Stomach (tissue), 9 donors: Measurements from ENCODE around the gene TENM4. TPM values are rescaled to one million over a fixed set of nuclear protein-coding genes. Genes with fewer than 3 reads are reported as not detected.

Experiments used
- DNase-seq, 2 donors: peaks; one replicate each; pipeline versions ENCODE4 v3.0.0 to v3.0.0-alpha.2; 2013 to 2019
- H3K27ac ChIP-seq, 5 donors: fragments of 200-600 bp in 4 of 5; sonication (generic) in 4 of 5; one replicate each; pipeline ENCODE4 v1.5.1; 2013 to 2019; ENCODE audit warnings: mild to moderate bottlenecking in 1 of 5, moderate library complexity in 1 of 5
- H3K27me3 ChIP-seq, 3 donors: fragments of 200-600 bp; sonication (generic); one replicate each; pipeline ENCODE4 v1.5.1; 2017 to 2019; ENCODE audit warnings: mixed run types in 1 of 3
- H3K36me3 ChIP-seq, 4 donors: fragments of 200-600 bp; sonication (generic); 1 replicate in 3 of 4; 2 replicates in 1 of 4; pipeline ENCODE4 v1.5.1; 2016 to 2019
- H3K4me1 ChIP-seq, 4 donors: fragments of 200-600 bp; sonication (generic); one replicate each; pipeline ENCODE4 v1.5.1; 2016 to 2019
- H3K4me3 ChIP-seq, 4 donors: fragments of 200-600 bp; sonication (generic) in 3 of 4; one replicate each; pipeline ENCODE4 v1.5.1; 2016 to 2019; ENCODE audit warnings: mild to moderate bottlenecking in 1 of 4
- H3K9me3 ChIP-seq, 4 donors: fragments of 200-600 bp; sonication (generic); one replicate each; pipeline ENCODE4 v1.5.1; 2016 to 2019
- CTCF ChIP-seq, 7 experiments: fragments of 450-650 bp in 4 of 7; fragments of 200-600 bp in 3 of 7; sonication (generic) in 3 of 7; IDR thresholded peaks; one replicate each; pipeline ENCODE4 v1.5.1; 2016 to 2019; ENCODE audit warnings: antibody characterized with exemption in 7 of 7, control low read depth in 2 of 7, mild to moderate bottlenecking in 1 of 7
- EP300 ChIP-seq: sonication (generic); formaldehyde crosslinking; IDR thresholded peaks from one replicate; pipeline ENCODE4 v1.6.1; 2017; ENCODE audit warnings: antibody characterized with exemption
- POLR2A ChIP-seq, 4 donors: fragments of 450-650 bp; IDR thresholded peaks; one replicate each; pipeline ENCODE4 v1.6.1; 2016; ENCODE audit warnings: antibody characterized with exemption in 4 of 4, control low read depth in 2 of 4, mild to moderate bottlenecking in 1 of 4, moderate library complexity in 1 of 4
- POLR2AphosphoS5 ChIP-seq, 3 donors: sonication (generic); formaldehyde crosslinking; IDR thresholded peaks; one replicate each; pipeline ENCODE4 v1.6.1; 2016; ENCODE audit warnings: antibody characterized with exemption in 3 of 3
- WGBS, 5 donors: extraction: QIAGEN DNeasy Blood & Tissue Kit in 3 of 5; methylation state at CpG; one replicate each; pipeline versions ENCODE4 v1.1.5 to v1.1.7; 2013 to 2018; 5-methylcytosine and 5-hydroxymethylcytosine counted together
- intact Hi-C: fragments of 100-400 bp; cut with DNase I; formaldehyde crosslinking; loops from one replicate; pipeline ENCODE4 v1.15.1; 2023; ENCODE audit warnings: low total_unique reads
- polyA plus RNA-seq, 3 donors: library from polyadenylated mRNA; stranded (reverse); fragments of 200-250 nt; gene quantifications; one replicate each; pipeline ENCODE4 v1.2.3, GENCODE V29; 2013
- total RNA-seq, 5 donors: library from RNA; depleted of rRNA; stranded (reverse); fragments of >200 nt; gene quantifications; one replicate each; pipeline versions ENCODE4 v1.1.0 to v1.2.3, GENCODE V29; 2014 to 2016
- donor health status: healthy with polysubstance abuse.
- donor health status: Bipolar disorder and iron deficiency.
- donor health status: healthy.

TENM4 gene
- total and polyA plus RNA-seq, 8 donors, result 0.06 to 13.2 (median 0.87) TPM; not detected in 1

DNA sequence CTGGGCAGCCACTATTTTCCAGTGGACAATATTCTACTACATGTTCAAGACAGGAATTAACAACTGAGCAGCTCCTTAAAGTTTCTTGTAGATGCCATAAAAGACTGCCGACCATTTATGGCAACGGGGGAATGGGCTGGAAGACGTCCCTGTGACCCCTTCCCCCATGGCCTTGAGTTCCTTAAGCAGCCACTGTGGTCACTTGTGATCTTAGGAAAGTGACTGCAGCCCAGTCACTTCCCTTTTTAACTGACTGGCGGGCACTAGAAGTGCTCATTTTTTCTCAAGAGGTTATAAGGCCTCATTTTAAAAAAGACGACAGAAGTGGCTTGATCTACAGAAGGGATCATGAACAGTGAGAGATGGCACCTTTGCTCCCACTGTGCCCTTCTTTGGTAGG lies 713.0 kb downstream of the TENM4 start:
- H3K36me3 ChIP-seq, result peaks cover 0 to 7% (median 0%) of the 10 kb centered on the region in 4 donors
- H3K9me3 ChIP-seq, result no peaks in the 10 kb centered on the region
- intact Hi-C loops, result no loop called here
- DNase-seq, result no peak
- no peak overlapping the region for H3K27ac ChIP-seq
- no peak overlapping the region for H3K4me3 ChIP-seq
- TF ChIP-seq POLR2AphosphoS5 (IDR thresholded peaks at IDR 0.05), result no peak
- 69 to 79% (median 72%) methylated on average over 5 of the region's 5 CpGs for WGBS, 5 donors
- no peaks in the 10 kb centered on the region for H3K27me3 ChIP-seq
- no peaks in the 10 kb centered on the region for H3K4me1 ChIP-seq

DNA sequence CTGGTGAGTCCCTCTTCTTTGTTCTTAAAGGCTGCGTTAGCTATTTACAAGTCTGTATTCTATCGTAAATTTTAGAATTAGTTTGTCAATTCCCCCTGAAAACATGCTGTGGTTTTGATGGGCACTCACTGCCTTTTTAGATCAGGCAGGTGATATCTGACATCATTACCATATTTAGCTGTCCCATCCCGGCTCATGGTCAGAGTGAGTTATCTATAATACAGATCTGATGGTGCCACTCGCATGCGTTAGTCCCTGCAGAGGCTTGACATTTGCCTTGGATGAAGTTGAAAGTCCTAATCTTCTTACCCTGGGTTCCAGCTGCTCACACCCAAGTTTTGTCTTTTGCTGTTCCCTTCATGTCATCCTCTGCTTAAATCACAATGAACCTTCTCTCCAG lies 715.6 kb downstream of the TENM4 start:
- intact Hi-C loops, result no loop called here
- Histone ChIP-seq H3K4me3 (no peak overlapping the region), H3K4me1 (no peaks in the 10 kb centered on the region), H3K27me3 (no peaks in the 10 kb centered on the region), H3K27ac (no peak overlapping the region), H3K9me3 (no peaks in the 10 kb centered on the region), H3K36me3 (peaks cover 0 to 7% (median 0%) of the 10 kb centered on the region in 4 donors)
- 86 to 93% (median 91%) methylated on average over 5 of the region's 5 CpGs for WGBS, 5 donors
- no peak for DNase-seq
- TF ChIP-seq CTCF (IDR thresholded peaks at IDR 0.05), result no peak
- no peak for TF ChIP-seq POLR2A (IDR thresholded peaks at IDR 0.05)
- no peak for TF ChIP-seq POLR2AphosphoS5 (IDR thresholded peaks at IDR 0.05)
- TF ChIP-seq EP300, result no peak

DNA sequence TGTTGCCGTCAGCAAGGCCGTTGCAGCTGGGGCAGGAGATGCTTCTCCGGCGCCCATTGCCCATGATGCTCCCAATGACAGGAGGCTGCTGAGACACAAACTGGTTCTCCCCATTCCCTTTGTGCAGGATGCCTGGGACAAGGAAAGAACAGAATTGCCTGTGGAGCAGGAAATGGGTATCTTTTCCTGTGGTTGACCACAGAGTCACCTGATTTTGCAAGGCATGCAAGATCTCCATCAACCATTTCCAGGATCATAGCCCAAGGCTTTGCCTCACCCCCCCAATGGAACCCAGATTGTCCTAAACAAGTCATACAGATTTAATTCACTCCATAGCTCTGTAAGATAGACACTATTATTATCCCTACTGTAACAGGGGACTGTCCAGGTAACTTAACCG lies 718.0 kb downstream of the TENM4 start:
- peaks cover 0 to 7% (median 0%) of the 10 kb centered on the region in 4 donors for H3K36me3 ChIP-seq
- no peak overlapping the region for H3K27ac ChIP-seq
- no peaks in the 10 kb centered on the region for H3K9me3 ChIP-seq
- no peak for TF ChIP-seq EP300
- no peak for TF ChIP-seq CTCF (IDR thresholded peaks at IDR 0.05)
- TF ChIP-seq POLR2AphosphoS5 (IDR thresholded peaks at IDR 0.05), result no peak
- no peak for TF ChIP-seq POLR2A (IDR thresholded peaks at IDR 0.05)
- WGBS, 5 donors, result 90 to 100% (median 96%) methylated on average over 5 of the region's 5 CpGs
- intact Hi-C loops, result no loop called here
- no peak for DNase-seq
- no peaks in the 10 kb centered on the region for H3K4me1 ChIP-seq
- no peaks in the 10 kb centered on the region for H3K27me3 ChIP-seq
- H3K4me3 ChIP-seq, result no peak overlapping the region

GRCh38 chr11:78720281-78720989 lies 720.4 kb downstream of the TENM4 start:
- Histone ChIP-seq H3K36me3 (peaks cover 0 to 2% (median 0%) of the 10 kb centered on the region in 4 donors), H3K27ac (no peak overlapping the region), H3K4me3 (no peak overlapping the region), H3K4me1 (no peaks in the 10 kb centered on the region), H3K27me3 (no peaks in the 10 kb centered on the region), H3K9me3 (no peaks in the 10 kb centered on the region)
- no peak for DNase-seq
- TF ChIP-seq POLR2AphosphoS5 (IDR thresholded peaks at IDR 0.05) (no peak), EP300 (no peak), POLR2A (IDR thresholded peaks at IDR 0.05) (no peak), CTCF (IDR thresholded peaks at IDR 0.05) (no peak)
- intact Hi-C loops, result no loop called here

- H3K4me3 ChIP-seq, result no peak overlapping the region
- intact Hi-C loops, result no loop called here
Observed at GRCh38 chr11:78717041-78717440, 723.8 kb downstream of the TENM4 start.

More at GRCh38 chr11:78717041-78717440, 723.8 kb downstream of the TENM4 start:
- H3K36me3 ChIP-seq, result no peaks in the 10 kb centered on the region
- DNase-seq, result no peak
- peaks cover 0 to 6% (median 0%) of the 10 kb centered on the region in 3 donors for H3K27me3 ChIP-seq
- no peak for TF ChIP-seq EP300
- no peak for TF ChIP-seq POLR2AphosphoS5 (IDR thresholded peaks at IDR 0.05)
- TF ChIP-seq CTCF (IDR thresholded peaks at IDR 0.05), result no peak
- no peak for TF ChIP-seq POLR2A (IDR thresholded peaks at IDR 0.05)
- H3K9me3 ChIP-seq, result no peaks in the 10 kb centered on the region
- H3K27ac ChIP-seq, result no peak overlapping the region
- no peaks in the 10 kb centered on the region for H3K4me1 ChIP-seq
